Stimulated activated CD4-positive, alpha-beta T cell treated with anti-CD3 and anti-CD28 coated beads, Interleukin-1b, Interleukin-23, amount 100 ng/mL, for 4 hours (primary cell): Measurements from ENCODE around the gene CRELD1.
"Not testable (repeated sequence)": the region's sequence is repeated elsewhere in the genome, so short reads cannot be mapped to it uniquely, and the experiment has no call there.

Experiments used
- DNase-seq, 2 donors: peaks; one replicate each; pipeline ENCODE4 v3.0.0-alpha.2; 2020; ENCODE audit warnings: low read depth in 2 of 2

Gene CRELD1, protein sequence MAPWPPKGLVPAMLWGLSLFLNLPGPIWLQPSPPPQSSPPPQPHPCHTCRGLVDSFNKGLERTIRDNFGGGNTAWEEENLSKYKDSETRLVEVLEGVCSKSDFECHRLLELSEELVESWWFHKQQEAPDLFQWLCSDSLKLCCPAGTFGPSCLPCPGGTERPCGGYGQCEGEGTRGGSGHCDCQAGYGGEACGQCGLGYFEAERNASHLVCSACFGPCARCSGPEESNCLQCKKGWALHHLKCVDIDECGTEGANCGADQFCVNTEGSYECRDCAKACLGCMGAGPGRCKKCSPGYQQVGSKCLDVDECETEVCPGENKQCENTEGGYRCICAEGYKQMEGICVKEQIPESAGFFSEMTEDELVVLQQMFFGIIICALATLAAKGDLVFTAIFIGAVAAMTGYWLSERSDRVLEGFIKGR

GRCh38 chr3:9933561-9934234 lies at the start of gene CRELD1:
CRELD1 (plus strand) TSS chr3:9933834; CDS start chr3:9934439, 605 bp downstream.
- DNase-seq, result peak; percentile 95 to 97

DNA sequence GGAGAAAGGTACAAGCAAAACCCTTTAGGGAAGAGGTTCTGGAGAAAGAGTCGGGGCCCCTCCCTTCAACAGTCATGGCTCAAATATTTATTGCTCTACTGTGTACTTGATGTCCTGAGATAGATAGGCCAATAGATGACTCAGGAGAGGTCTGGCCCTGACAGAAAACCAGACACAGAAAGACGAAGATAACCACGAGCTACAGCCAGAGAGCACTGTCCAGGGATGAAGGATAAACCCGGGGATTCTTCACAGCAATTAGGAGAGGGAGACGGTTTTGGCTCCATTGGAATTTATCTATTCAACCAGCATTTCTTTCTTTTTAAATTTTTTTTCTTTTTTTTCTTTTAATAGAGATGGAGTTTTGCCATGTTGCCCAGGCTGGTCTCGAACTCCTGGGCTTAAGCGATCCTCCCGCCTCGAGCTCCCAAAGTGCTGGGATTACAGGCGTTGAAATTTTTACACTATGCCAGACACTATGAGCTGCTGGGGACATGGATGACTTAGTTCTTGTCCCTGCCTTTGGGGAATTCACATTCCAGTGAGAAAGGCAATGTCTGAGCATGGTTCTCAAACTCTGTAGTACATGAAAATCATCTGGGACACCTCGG lies 49.0 kb upstream of the CRELD1 start:
- DNase-seq, result no peak

DNA sequence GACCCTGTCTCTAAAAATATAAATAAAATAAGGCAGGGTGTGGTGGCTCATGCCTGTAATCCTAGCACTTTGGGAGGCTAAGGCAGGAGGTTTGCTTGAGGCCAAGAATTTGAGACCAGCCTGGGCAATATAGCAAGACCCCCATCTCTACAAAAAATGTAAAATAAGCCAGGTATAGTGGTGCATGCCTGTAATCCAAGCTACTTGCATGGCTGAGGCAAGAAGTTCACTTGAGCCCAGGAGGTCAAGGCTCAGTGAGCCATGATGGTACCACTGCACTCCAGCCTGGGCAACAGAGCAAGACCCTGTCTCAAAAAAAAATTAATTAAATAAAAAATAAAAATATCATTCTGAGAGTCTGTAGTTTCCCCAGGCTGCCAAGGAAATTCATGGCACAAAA lies 47.3 kb upstream of the CRELD1 start:
- DNase-seq, result no peak

DNA sequence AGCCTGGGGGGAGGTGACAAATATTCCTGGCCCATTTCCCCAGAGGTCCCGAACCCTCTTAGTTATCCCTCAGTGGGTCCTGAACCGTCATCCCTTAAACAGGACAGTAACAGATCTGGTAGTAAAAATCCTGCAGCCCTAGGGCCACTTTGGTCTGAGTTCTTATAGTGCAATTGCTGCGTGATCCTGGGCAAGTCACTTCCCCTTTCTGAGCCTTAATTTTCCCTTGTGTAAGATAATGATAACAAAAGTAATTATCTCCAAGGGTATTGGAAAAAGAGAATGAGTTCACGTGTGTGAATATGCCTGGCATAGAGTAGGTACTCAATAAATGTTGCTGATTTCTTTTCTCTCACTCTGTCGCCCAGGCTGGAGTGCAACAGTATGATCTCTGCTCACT lies 46.2 kb upstream of the CRELD1 start:
- DNase-seq, result no peak

DNA sequence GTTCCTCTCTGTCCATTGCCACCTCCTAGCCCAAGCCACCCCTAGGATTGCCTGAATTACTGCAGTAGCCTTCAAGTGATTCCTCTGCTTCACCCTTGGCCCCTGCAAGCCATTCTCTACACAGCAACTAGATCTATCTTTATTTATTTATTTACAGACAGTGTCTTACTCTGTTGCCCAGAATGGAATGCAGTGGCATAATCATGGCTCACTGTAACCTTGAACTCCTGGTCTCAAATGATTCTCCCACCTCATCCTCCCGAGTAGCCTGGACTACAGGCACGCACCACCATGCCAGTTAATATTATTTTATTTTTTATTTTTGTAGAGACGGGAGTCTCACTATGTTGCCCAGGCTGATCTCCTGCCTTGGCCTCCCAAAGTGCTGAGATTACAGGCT lies 45.1 kb upstream of the CRELD1 start:
- no peak for DNase-seq

GRCh38 chr3:9889405-9889804 lies 44.2 kb upstream of the CRELD1 start:
- DNase-seq, result no peak

DNA sequence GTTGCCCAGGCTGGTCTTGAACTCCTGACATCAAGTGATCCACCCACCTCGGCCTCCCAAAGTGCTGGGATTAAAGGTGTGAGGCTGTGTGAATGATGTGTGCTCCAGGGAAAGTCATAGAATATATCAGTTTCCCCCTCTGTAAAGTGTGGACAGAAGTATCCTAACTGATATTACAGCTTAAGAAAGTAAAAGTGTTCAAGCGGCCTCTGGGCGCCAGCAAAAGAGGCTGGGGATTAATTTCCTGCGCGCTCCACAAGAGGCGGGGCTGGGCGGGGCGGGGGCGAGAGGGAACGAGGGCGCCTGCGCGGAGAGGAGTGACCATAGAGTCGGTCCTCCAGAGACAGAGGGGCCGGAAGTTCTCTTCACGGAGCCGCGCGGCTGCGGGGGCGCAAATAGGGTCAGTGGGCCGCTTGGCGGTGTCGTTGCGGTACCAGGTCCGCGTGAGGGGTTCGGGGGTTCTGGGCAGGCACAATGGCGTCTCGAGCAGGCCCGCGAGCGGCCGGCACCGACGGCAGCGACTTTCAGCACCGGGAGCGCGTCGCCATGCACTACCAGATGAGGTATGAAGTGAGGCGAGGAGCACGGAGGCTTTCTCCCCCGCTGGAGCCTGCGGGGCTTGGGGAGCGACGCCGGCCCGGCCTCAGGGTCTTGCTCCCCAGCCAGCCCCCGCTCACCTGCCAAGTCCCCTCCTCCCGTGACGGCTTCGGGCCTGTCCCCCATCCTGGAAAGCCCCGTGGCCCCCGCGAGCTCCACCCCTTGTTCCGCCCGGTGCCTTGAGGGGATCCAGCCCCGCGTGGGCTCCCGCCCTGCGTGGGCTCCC lies 43.2 kb upstream of the CRELD1 start, which contains the start of gene JAGN1:
Gene JAGN1 (plus strand): TSS at position 362 of the 823 bp plus-strand sequence. CDS start 113 bp downstream, at position 475.
- peak; percentile 90 to 92 for DNase-seq

DNA sequence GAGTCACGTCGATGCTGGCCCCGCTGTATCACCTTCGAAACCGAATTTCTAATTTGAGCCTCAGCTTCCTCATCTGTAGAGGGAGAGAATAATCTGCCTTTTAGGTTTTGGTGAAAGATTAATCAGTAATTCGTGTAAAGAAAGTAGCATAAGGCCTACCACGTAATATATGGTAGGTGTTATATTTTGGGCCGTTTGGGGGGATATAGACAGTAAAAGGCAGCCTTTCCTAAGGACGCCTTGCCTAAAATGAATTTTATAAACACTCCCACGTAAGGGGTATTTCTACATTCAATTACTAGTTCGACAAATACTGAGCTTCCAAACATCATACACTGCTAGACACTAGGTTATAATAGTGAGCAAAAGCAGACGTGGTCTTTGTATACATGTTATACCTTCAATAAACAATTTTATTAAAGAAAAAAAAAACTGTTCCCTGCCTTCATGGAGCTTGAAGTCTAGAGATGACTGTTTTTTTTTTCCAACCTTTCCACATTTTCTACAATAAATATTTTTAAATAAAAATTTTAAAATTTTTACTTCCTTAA lies 42.5 kb upstream of the CRELD1 start:
- DNase-seq, result no peak

- no peak for DNase-seq
Observed at GRCh38 chr3:9893739-9894138, 39.9 kb upstream of the CRELD1 start.

- DNase-seq, result not testable (repeated sequence)
Observed at GRCh38 chr3:9895715-9896114, 37.9 kb upstream of the CRELD1 start.

- DNase-seq, result not testable (repeated sequence)
Observed at GRCh38 chr3:9896755-9897407, 36.8 kb upstream of the CRELD1 start.

- DNase-seq, result no peak
Observed at GRCh38 chr3:9897408-9898372, 35.9 kb upstream of the CRELD1 start.

GRCh38 chr3:9898467-9899241 lies 35.0 kb upstream of the CRELD1 start:
- no peak for DNase-seq

- no peak for DNase-seq
Observed at GRCh38 chr3:9899289-9899791, 34.3 kb upstream of the CRELD1 start.

GRCh38 chr3:9900965-9901415 lies 32.6 kb upstream of the CRELD1 start:
- DNase-seq, result not testable (repeated sequence)

DNA sequence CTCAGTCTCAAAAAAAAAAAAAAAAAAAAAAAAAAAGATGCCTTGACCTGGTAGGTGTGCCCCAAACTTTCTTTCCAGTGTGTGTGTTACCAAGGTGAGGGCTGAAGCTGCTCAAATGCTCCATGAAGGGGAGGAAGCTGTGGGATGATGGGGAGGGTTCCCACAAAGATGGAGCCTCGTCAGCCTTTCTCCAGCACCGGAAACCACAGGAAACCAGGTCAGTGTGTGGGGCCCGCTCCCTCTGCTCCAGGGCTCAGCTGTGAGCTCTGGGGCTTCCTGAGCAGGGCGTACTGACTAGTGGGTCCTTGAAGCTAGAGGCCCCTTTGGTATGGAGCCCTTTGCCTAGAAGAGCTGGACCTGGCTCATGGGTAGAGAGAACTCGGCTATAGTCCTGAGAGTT lies 31.7 kb upstream of the CRELD1 start:
- no peak for DNase-seq

- no peak for DNase-seq
Observed at GRCh38 chr3:9902372-9903237, 31.0 kb upstream of the CRELD1 start, which contains the start of gene IL17RE. IL17RE (plus strand) TSS chr3:9902848; CDS start chr3:9902933, 85 bp downstream.
